Body of pancreas (tissue), 4 donors: ENCODE results near the gene MED25.

Experiments used
- CTCF ChIP-seq, 7 experiments: fragments of 450-650 bp in 4 of 7; fragments of 200-600 bp in 3 of 7; sonication (generic) in 3 of 7; IDR thresholded peaks; one replicate each; pipeline ENCODE4 v1.5.1; 2016 to 2019; ENCODE audit warnings: antibody characterized with exemption in 7 of 7
- POLR2A ChIP-seq, 3 donors: fragments of 450-650 bp; IDR thresholded peaks; one replicate each; pipeline ENCODE4 v1.6.1; 2016; ENCODE audit warnings: antibody characterized with exemption in 3 of 3, mild to moderate bottlenecking in 2 of 3

- TF ChIP-seq POLR2A (IDR thresholded peaks at IDR 0.05) (no peak), CTCF (IDR thresholded peaks at IDR 0.05) (no peak)
Measured at GRCh38 chr19:49840321-49840720, 22.2 kb downstream of the MED25 start.
